AG09309 (cell line): ENCODE measurements around the gene HOMER1.

ENCODE experiments used
- DNase-seq: peaks from one replicate; pipeline ENCODE4 v3.0.0-alpha.2; 2010; ENCODE audit warnings: low read depth
- H3K4me3 ChIP-seq: 2 replicates; pipeline ENCODE4 v1.5.1; 2011; ENCODE audit warnings: mild to moderate bottlenecking, low read depth, low read length, moderate library complexity; ENCODE audit not compliant: control insufficient read depth
- TF ChIP-seq, protein P1 (sequence below): IDR thresholded peaks from 2 replicates; pipeline ENCODE4 v1.5.1; 2011; ENCODE audit warnings: mild to moderate bottlenecking, low read depth, low read length, inconsistent platforms; ENCODE audit not compliant: insufficient read depth, control insufficient read depth; ENCODE audit errors: missing control alignments

The HOMER1 gene

GRCh38 chr5:79536193-79536906 lies 22.4 kb upstream of the HOMER1 start:
- no peak overlapping the region for H3K4me3 ChIP-seq
- TF ChIP-seq, protein P1, sequence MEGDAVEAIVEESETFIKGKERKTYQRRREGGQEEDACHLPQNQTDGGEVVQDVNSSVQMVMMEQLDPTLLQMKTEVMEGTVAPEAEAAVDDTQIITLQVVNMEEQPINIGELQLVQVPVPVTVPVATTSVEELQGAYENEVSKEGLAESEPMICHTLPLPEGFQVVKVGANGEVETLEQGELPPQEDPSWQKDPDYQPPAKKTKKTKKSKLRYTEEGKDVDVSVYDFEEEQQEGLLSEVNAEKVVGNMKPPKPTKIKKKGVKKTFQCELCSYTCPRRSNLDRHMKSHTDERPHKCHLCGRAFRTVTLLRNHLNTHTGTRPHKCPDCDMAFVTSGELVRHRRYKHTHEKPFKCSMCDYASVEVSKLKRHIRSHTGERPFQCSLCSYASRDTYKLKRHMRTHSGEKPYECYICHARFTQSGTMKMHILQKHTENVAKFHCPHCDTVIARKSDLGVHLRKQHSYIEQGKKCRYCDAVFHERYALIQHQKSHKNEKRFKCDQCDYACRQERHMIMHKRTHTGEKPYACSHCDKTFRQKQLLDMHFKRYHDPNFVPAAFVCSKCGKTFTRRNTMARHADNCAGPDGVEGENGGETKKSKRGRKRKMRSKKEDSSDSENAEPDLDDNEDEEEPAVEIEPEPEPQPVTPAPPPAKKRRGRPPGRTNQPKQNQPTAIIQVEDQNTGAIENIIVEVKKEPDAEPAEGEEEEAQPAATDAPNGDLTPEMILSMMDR: no peak
- DNase-seq: no peak

DNA sequence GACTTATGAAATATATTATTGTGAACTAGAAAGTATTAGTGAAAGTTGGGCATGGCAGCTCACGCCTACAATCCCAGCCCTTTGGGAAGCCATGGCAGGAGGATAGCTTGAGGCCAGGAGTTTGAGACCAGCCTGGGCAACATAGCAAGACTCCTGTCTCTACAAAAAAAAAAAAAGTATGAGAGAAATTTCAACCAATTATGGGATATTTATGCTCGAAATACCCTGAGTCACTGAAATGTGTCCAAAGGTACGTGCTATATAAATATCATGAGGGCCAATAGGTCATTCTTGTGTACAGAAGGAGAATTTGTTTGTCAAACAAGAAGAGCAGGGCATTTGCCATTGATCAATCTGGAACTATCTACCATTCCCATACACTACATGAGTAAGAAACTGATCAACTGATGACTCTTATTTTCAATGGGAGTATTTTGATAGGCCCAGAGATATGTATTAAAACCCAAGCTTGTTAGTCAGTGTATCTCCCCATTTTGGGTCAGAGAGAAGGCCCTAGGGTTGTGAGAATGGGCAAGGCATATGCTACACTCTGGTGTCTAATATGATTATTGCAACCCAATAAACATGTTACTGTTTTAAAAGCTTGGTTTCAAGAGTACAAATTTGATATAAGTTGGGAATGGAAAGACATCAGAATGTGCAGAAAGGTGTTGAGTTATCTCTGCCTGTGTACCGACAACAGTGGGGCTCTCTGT lies 21.7 kb upstream of the HOMER1 start:
- no peak overlapping the region for H3K4me3 ChIP-seq
- TF ChIP-seq, protein P1: no peak
- DNase-seq: no peak

- TF ChIP-seq, protein P1: no peak
- H3K4me3 ChIP-seq: no peak overlapping the region
- DNase-seq: no peak
Observed at GRCh38 chr5:79529110-79529509, 15.2 kb upstream of the HOMER1 start.

- no peak overlapping the region for H3K4me3 ChIP-seq
- no peak for DNase-seq
- TF ChIP-seq, protein P1: no peak
Observed at GRCh38 chr5:79527431-79527830, 13.5 kb upstream of the HOMER1 start.

DNA sequence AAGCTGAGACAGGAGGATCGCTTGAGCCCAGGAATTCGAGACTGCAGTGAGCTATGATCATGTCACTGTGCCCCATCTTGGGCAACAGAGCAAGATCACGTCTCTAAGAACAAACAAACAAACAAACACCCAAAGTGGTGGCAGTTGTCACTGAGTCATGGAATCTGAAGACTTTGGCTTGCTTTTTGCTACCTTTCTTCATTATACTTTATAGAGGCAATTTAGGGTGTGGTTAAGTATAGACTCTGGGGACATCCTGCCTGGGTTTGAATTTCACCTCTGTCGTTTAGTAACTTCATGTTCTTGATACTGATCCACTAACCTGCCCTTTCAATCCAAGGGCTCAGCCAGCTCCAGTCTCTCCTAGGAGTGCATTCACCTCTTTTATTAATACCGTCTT lies 13.0 kb upstream of the HOMER1 start:
- no peak overlapping the region for H3K4me3 ChIP-seq
- DNase-seq: no peak
- TF ChIP-seq, protein P1: no peak

DNA sequence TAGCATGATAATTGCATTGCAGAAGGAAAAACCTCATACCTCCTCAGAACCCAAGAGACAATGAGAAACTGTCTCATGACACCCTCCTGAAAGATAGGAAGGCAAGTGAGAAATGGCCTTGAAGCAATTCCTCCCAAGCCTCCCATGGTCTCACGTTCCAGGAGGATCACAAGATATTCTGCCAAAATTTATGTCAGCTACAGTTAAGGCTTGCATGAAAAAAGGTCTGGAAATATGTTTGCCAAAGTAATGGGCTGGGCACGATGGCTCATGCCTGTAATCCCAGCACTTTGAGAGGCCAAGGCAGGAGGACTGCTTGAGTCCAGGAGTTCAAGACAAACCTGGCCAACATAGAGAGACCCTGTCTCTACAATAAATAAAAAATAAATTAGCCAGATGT lies 12.6 kb upstream of the HOMER1 start:
- H3K4me3 ChIP-seq: no peak overlapping the region
- TF ChIP-seq, protein P1: no peak
- no peak for DNase-seq
